ENCODE data around the gene THADA. TPM values are rescaled to one million over a fixed set of nuclear protein-coding genes. Genes with fewer than 3 reads are reported as not detected.

THADA gene
- total RNA-seq, 2 donors from 2014 or later, result 36.3 to 36.9 TPM

DNA sequence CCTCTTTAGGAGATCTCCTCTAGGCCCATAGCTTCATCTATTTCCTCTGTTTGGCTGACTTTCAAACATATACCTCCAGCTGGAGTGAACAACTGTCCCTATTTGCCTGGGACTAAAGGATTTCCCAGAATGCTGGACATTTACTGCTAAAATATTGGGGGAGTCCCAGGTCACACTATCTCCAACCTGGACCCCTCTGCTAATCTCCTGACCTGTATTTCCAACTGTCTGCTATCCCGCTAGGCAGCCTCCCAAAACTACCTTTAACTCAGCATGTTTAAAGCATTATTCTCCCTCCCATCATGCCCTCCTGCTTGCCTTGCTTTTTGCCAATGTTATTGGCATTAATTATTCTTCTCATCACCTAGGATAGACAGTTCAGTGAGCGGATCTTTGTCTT lies 77.1 kb downstream of the THADA start:
- Mint-ChIP-seq H3K4me1 (peaks cover 15% of the 10 kb centered on the region), H3K27me3 (no peaks in the 10 kb centered on the region), H3K4me3 (no peak overlapping the region), H3K9me3 (no peaks in the 10 kb centered on the region), H3K36me3 (ENCODE audit: low read depth) (peaks cover 6% of the 10 kb centered on the region), H3K27ac (peak overlapping the region; percentile 18)
- no peak for ATAC-seq (replicated peaks)

DNA sequence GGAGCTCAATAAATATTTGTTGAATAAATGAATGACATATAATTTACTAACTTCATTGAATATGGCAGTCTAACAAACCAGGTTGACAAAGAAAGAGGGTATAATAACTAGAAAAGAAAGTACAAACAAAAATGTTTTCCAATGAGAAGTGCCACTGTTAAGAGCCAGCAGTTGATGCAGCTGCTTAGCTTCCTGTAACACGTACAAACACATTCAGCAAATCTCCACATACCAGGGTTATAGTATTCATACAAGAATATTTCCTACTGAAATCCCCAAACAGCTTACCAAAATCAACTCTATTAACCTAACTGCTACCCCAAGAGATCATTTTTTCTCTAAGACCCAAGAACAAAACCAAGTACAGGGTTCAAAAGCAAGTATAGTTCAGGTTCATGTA lies 77.7 kb downstream of the THADA start:
- no peaks in the 10 kb centered on the region for H3K27me3 Mint-ChIP-seq
- H3K9me3 Mint-ChIP-seq, result no peaks in the 10 kb centered on the region
- peak overlapping the region; percentile 18 for H3K27ac Mint-ChIP-seq
- ATAC-seq (replicated peaks), result no peak
- peaks cover 15% of the 10 kb centered on the region for H3K4me1 Mint-ChIP-seq
- H3K4me3 Mint-ChIP-seq, result no peak overlapping the region
- H3K36me3 Mint-ChIP-seq (ENCODE audit: low read depth), result peaks cover 9% of the 10 kb centered on the region

DNA sequence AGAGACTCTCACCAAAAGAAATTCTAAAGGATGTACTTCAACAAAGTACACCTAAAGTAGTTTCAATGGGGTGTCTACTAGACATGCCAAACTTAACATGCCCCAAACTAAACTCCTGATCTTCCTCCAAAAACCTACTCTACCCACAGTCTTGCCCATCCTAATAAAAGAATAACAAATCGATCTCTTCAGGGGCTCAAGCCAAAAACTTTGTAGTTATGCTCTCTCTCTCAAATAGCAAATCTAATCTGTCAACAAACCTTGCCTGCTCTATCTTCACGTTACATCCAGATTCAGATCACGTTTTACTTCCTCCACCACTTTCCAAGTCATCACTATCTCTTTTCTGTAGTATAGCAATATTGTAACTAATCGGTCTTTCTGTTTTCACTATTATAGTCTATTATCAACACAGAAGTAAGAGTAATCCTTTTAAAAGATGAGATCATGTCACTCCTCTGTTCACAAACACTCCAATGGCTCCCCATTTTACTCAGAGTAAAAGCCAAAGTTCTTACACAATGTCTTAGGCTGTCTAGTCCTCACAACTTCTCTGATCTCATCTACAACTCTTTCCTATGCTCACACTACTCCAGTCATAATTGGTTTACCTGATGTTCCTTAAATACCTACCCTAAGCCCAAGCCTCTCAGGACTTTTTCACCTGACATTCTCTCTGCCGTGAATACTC lies 79.9 kb downstream of the THADA start:
- ATAC-seq (replicated peaks), result peak; percentile 78
- no peaks in the 10 kb centered on the region for H3K9me3 Mint-ChIP-seq
- H3K27ac Mint-ChIP-seq, result peak overlapping the region; percentile 3
- H3K4me3 Mint-ChIP-seq, result peak overlapping the region; percentile 1
- H3K4me1 Mint-ChIP-seq, result peaks cover 20% of the 10 kb centered on the region
- peaks cover 17% of the 10 kb centered on the region for H3K36me3 Mint-ChIP-seq (ENCODE audit: low read depth)
- no peaks in the 10 kb centered on the region for H3K27me3 Mint-ChIP-seq

DNA sequence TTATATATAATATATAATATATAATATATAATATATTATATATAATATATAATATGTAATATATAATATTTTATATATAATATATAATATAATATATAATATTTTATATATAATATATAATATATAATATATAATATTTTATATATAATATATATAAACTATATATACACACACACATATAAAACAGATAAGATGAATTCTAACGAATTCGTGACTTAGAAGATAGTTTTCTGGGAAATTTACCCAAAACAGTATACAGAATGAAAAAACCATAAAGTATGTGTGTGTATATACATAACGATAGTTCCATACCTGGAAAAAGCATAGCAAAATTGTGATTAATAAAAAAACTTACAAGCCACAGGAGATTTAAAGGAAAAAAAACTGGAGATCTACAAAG lies 80.6 kb downstream of the THADA start:
- no peak for ATAC-seq (replicated peaks)
- Mint-ChIP-seq H3K4me3 (no peak overlapping the region), H3K4me1 (peaks cover 20% of the 10 kb centered on the region)

DNA sequence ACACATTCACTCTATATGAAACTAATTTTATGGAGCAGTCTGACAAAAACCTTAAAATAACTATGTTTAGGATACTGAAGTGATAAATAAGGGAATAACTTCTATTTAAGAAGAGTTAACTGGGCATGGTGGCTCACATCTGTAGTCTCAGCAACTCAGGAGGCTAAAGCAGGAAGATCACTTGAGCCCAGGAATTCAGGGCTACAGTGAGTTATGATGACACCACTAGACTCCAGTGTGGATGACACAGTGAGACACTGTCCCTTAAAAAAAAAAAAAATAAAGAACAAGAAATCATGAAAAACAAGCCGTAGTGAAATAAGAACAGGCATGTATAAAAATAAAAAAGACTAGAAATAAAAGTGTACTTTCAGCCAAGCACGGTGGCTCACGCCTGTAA lies 82.0 kb downstream of the THADA start:
- Mint-ChIP-seq H3K27ac (no peak overlapping the region), H3K9me3 (no peaks in the 10 kb centered on the region), H3K4me3 (no peak overlapping the region), H3K27me3 (no peaks in the 10 kb centered on the region), H3K4me1 (peaks cover 20% of the 10 kb centered on the region), H3K36me3 (ENCODE audit: low read depth) (peaks cover 22% of the 10 kb centered on the region)
- no peak for ATAC-seq (replicated peaks)

More for the DNA sequence above, 80.6 kb downstream of the THADA start:
- H3K36me3 Mint-ChIP-seq (ENCODE audit: low read depth), result peaks cover 17% of the 10 kb centered on the region
- H3K9me3 Mint-ChIP-seq, result no peaks in the 10 kb centered on the region
- H3K27me3 Mint-ChIP-seq, result no peaks in the 10 kb centered on the region
- no peak overlapping the region for H3K27ac Mint-ChIP-seq

DNA sequence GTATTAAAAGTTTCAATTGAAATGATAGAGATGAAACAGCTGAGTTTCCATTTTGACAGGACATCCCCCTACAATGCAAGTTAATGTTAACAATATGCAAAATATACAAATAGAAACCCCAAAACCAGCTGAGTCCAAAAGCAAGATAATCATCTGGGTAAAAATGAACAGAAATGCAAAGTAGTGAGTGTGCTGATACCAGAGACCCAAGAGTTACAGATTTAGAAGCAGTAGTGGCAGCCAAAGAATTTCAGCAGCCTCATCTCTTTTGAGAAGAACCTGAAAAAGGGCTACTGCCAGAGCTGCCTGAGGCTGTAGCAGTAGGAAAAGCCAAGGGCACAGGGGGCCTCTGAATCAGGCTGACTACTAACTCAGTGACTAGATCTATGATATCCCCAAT lies 82.6 kb downstream of the THADA start:
- no peak overlapping the region for H3K27ac Mint-ChIP-seq
- peaks cover 27% of the 10 kb centered on the region for H3K36me3 Mint-ChIP-seq (ENCODE audit: low read depth)
- peaks cover 21% of the 10 kb centered on the region for H3K4me1 Mint-ChIP-seq
- H3K4me3 Mint-ChIP-seq, result no peak overlapping the region
- no peak for ATAC-seq (replicated peaks)
- no peaks in the 10 kb centered on the region for H3K27me3 Mint-ChIP-seq
- H3K9me3 Mint-ChIP-seq, result no peaks in the 10 kb centered on the region

DNA sequence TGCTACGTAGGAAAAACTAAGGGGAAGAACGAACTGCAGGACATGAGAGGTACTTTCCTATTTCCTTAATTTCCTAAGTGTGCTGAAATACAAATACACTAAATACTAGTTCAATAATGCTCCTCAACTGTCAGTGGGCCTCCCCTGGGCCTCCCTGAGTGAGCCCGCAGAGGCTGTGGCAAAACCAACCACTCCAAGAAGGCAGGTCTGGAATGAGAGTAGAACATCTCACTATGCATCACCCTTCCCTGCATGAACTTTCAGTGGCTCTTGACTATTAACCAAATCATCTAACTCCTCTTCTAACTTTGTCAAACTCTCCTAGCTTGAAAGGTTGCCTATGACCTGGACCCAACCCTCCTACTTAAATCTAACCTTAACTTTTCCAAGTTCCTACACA lies 84.6 kb downstream of the THADA start:
- no peaks in the 10 kb centered on the region for H3K9me3 Mint-ChIP-seq
- H3K27me3 Mint-ChIP-seq, result no peaks in the 10 kb centered on the region
- ATAC-seq (replicated peaks), result peak; percentile 58
- H3K36me3 Mint-ChIP-seq (ENCODE audit: low read depth), result peaks cover 45% of the 10 kb centered on the region
- peaks cover 16% of the 10 kb centered on the region for H3K4me1 Mint-ChIP-seq
- no peak overlapping the region for H3K4me3 Mint-ChIP-seq
- H3K27ac Mint-ChIP-seq, result no peak overlapping the region

DNA sequence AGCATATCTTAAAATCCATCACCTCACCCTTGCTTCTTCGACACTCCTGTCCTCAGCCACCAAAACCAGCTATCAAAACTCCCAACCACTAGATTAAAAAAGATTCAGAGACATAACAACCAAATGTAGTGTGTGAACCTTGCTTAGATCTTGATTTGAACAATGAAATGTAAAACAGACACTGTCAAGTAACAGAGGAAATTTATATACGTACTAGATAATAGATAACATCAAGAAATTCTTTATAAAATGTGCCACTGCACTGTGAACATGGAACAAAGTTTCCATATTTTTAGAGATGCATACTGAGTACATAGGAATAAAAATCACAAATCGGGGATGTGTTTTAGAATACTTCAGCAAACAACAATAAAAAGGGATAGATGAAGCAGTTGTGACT lies 86.0 kb downstream of the THADA start:
- Mint-ChIP-seq H3K4me1 (peaks cover 10% of the 10 kb centered on the region), H3K4me3 (no peak overlapping the region), H3K27me3 (no peaks in the 10 kb centered on the region), H3K36me3 (ENCODE audit: low read depth) (peaks cover 58% of the 10 kb centered on the region), H3K27ac (no peak overlapping the region), H3K9me3 (no peaks in the 10 kb centered on the region)
- ATAC-seq (replicated peaks), result no peak

DNA sequence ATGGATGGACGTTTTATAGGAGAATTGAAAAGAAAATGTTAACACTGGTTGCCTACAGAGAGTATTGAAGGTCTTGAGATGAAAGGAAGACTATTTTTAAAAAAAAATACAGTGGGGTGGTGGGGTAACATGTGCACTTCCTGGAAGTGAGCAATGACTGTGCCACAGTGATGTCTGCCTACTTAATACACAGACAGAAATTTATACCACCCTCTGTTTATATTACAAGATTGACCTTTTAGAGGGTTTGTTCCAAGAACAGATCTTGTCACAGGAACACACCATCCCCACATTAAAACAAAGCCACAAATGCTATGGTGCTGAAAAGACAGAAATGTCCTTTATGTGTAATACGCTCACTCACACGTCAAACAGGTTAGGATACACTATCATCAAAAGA lies 87.6 kb downstream of the THADA start:
- Mint-ChIP-seq H3K36me3 (ENCODE audit: low read depth) (peaks cover 62% of the 10 kb centered on the region), H3K4me1 (peaks cover 10% of the 10 kb centered on the region), H3K27ac (peak overlapping the region; percentile 45), H3K4me3 (no peak overlapping the region), H3K27me3 (no peaks in the 10 kb centered on the region), H3K9me3 (no peaks in the 10 kb centered on the region)
- ATAC-seq (replicated peaks), result peak; percentile 31

DNA sequence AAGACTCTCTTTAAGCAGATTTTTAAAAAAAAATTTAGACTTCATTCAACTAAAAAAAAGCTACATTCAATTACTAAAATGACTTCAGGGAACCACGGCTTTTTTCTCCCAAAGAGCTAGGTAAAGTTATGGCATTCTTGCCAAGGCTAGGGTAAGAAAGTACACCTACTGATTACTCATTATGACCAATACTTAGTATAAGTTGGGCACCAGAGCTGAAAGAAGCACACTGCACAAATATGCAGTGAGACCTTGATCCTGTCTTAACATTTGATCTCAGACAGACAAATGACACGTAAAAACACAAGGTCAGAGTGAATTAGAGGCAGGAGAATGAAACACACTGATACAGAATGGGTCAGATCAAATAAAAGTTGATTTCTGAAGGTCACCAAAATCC lies 88.7 kb downstream of the THADA start:
- H3K27me3 Mint-ChIP-seq, result no peaks in the 10 kb centered on the region
- H3K27ac Mint-ChIP-seq, result no peak overlapping the region
- no peaks in the 10 kb centered on the region for H3K9me3 Mint-ChIP-seq
- no peak overlapping the region for H3K4me3 Mint-ChIP-seq
- ATAC-seq (replicated peaks), result peak; percentile 55
- H3K4me1 Mint-ChIP-seq, result peaks cover 10% of the 10 kb centered on the region
- H3K36me3 Mint-ChIP-seq (ENCODE audit: low read depth), result peaks cover 57% of the 10 kb centered on the region

DNA sequence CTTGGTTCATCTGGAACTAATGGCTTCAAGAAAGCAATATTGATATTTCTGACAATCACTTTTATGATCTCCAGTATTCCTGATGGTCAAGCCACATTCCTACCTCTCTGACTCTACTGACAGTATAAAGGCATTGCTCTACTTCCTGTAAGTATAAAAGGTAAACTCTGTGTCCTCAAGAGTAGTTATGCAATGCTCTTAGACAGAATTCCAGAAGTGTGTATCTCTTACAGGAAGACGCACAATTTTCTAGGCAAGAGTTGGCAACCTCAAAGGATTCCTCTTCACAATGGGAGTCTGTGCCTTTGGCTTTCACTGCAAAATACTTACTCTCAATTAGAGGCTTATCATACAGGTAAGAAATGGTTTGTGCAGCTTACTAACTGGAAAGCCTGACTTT lies 100.1 kb downstream of the THADA start:
- Mint-ChIP-seq H3K4me1 (peaks cover 5% of the 10 kb centered on the region), H3K9me3 (no peaks in the 10 kb centered on the region), H3K4me3 (no peak overlapping the region), H3K27ac (no peak overlapping the region), H3K27me3 (no peaks in the 10 kb centered on the region), H3K36me3 (ENCODE audit: low read depth) (peaks cover 44% of the 10 kb centered on the region)
- no peak for ATAC-seq (replicated peaks)

DNA sequence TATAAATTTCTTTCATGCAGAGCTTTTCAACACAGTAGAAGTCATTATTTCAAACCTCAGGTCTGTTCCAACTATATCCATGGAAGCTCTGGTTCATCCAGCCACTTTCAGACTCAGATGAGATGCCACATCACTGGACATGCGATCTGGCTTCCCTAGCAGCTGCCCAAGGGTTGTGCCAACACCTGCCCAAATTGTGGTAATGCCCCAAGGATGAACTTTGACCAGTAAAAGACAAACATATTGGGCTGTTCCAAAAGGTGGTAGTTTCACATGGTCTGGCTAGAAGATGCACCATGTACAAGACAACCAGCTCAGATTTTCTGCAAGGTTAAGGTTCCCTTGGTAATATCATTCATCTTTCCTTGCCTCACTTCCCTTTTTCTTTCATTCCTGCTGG lies 101.9 kb downstream of the THADA start:
- no peak for ATAC-seq (replicated peaks)
- Mint-ChIP-seq H3K4me3 (no peak overlapping the region), H3K4me1 (peaks cover 5% of the 10 kb centered on the region), H3K9me3 (no peaks in the 10 kb centered on the region), H3K27me3 (no peaks in the 10 kb centered on the region), H3K27ac (no peak overlapping the region), H3K36me3 (ENCODE audit: low read depth) (peaks cover 43% of the 10 kb centered on the region)

DNA sequence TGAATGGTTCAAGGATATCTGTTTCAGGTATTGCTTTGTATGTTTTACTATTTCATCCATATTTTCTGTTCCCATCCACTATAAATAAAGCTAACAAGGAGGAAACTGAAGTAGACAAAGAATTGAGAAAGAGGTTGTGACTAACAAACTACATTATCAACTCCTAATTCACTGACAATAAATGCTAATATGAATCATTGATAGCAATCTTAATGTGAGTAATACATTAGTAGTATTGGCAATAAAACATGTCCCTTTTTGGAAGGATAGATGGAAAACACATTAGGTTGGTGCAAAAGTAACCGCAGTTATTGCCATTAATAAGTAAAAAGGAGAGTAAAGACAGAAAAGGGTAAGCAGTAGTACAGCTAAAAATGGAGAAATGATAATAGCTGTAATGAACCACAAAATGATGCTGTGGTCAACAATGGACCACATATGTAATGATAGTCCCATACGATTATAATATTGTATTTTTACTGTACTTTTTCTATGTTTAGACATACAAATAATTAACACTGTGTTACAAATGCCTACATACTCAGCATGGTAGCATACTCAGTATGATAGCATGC lies 104.7 kb downstream of the THADA start:
- H3K27me3 Mint-ChIP-seq, result no peaks in the 10 kb centered on the region
- H3K27ac Mint-ChIP-seq, result no peak overlapping the region
- no peak overlapping the region for H3K4me3 Mint-ChIP-seq
- ATAC-seq (replicated peaks), result no peak
- H3K4me1 Mint-ChIP-seq, result no peaks in the 10 kb centered on the region
- peaks cover 15% of the 10 kb centered on the region for H3K36me3 Mint-ChIP-seq (ENCODE audit: low read depth)
- H3K9me3 Mint-ChIP-seq, result no peaks in the 10 kb centered on the region

DNA sequence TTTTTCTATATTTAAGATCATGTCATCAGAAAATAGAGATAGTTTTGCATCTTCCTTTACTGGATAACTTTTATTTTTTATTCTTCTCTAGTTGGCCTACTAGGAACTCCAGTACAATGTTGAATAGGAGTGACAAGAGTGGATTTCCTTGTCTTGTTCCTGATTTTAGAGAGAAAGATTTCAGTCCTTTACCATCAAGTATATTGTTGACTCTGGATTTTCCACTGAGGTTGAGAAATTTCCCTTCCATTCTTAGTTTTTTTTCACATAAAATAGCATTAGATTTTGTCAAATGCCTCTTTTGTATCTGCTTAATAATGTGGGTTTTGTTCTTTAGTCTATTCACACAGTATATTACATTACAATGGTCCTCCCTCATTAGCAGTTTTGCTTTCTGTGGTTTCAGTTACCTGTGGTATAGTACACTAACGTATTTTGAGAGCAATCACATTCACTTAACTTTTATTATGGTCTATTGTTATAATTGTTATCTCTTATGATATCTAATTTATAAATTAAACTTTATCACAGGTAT lies 105.5 kb downstream of the THADA start:
- Mint-ChIP-seq H3K9me3 (no peaks in the 10 kb centered on the region), H3K27ac (no peak overlapping the region), H3K27me3 (no peaks in the 10 kb centered on the region), H3K36me3 (ENCODE audit: low read depth) (peaks cover 11% of the 10 kb centered on the region), H3K4me3 (no peak overlapping the region), H3K4me1 (no peaks in the 10 kb centered on the region)
- no peak for ATAC-seq (replicated peaks)

DNA sequence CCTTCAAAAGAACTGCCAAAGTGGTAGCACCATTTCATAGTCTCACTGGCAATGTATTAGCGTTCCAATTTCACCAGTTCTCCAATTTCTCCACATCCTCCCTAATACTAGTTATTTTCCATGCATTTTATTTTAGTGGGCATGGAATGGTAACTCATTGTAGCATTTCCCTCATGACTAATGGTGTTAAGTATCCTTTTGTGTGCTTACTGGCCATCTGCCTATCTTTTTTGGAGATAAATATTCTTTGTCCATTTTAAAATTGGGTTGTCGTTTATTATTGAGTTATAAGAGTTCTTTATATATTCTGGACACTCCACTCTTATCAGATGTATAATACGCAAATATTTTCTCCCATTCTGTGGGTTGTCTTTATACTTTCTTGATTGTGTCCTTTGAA lies 107.1 kb downstream of the THADA start:
- Mint-ChIP-seq H3K4me3 (no peak overlapping the region), H3K36me3 (ENCODE audit: low read depth) (peaks cover 5% of the 10 kb centered on the region), H3K27me3 (no peaks in the 10 kb centered on the region), H3K4me1 (no peaks in the 10 kb centered on the region), H3K27ac (no peak overlapping the region), H3K9me3 (no peaks in the 10 kb centered on the region)
- ATAC-seq (replicated peaks), result no peak
